Measurements from ENCODE around the gene MMADHC. TPM values are rescaled to one million over a fixed set of nuclear protein-coding genes. Genes with fewer than 3 reads are reported as not detected.

MMADHC gene
- 102 and 108 TPM in 2 replicates for total RNA-seq

DNA sequence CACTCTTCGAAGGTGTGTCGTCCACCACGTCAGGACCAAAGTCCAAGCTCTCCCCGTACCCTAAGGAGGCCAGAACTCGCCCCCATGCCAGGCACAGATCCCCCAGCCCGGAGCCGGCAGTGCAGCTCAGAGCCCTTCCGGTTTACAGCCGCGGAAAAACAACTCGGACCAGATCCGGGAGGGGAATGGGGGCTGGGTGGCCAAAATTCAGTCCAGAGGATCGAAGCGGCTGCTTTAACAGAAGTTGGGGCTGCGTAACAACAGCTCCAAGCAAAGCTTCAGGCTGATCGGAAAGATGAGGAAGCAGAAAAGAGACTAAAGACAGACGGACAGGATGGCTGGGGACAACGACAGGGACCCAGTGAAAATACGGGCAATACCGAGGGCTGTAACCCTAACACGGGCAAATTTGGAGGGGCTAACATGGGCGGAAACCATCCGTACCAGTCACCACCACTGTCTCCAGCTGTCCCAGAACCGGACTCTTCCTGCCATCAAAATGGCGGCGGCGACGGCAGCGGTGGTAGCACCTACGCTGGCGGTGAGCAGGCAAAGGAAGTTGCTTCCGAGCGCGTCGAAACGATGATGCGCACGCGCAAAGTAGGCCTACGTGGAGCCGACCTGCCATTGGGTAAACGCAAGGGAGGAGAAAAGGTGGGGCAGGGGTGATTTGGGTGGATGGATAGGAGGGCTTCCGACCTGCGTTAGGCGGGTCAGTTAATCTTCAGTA lies at the start of gene MMADHC:
Gene MMADHC, minus strand, starts transcription at position 556 of the 730 bp plus-strand sequence. CDS start 678 bp downstream, outside the sequence.
- intact Hi-C loops (cut with micrococcal nuclease) = loop anchor here (1.0 to 5.0 kb wide), 8 partner anchors 10 to 1825 kb away; partner anchors contain the start of genes KIF5C, NMI, ORC4 and RBM43

DNA sequence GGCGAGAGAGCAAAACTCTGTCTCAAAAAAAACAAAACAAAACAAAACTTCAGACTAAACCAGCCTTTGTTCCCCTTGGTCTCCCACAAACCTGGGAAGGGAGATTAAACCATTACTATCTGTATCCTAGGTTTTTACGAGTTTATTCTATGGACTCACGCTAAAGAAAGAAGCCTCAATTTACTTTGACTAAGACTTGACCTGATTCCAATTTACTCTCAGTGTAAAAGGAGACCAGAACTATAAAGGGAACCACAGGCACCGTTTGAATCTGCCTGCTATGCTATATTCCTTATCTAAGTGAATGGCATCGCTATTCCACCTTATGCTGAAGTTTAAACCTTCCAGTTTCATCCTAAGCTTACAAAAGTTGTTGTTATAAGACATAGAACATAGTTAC lies 46.5 kb upstream of the MMADHC start:
- intact Hi-C loops (cut with micrococcal nuclease) = no loop called here

DNA sequence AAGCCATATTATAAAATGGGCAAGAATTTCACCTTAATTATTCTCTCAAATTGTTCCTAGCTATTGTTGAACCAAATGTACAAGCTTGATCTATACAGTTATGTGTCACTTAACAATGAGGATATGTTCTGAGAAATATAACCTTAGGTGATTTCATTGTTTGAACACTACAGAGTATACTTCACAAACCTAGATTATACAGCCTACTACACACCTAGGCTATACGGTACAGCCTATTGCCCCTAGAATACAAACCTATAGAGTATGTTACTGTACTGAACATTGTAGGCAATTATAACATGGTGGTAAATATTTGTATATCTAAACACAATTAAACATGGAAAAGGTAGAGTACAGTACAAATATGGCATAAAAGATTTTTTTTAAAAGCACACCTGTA lies 42.9 kb upstream of the MMADHC start:
- intact Hi-C loops (cut with micrococcal nuclease) = no loop called here

DNA sequence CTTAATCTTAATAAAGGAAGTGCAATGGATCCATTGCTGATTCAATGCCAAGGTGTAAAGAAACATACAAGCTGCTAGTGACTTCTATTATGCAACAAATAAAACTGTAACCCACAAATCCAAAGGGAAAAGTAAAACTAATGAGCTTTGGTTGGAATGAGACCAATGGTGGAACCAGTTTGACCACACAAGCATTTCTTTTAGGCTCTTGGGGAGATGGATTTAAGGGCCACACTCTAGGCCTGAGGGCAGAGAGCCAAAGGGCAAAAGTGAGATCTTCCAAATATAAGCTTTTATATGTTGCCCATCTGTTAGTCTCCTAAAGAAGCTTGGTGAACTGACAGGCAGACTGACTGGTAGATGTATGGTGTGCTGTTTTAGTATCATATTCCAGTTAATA lies 41.5 kb upstream of the MMADHC start:
- intact Hi-C loops (cut with micrococcal nuclease) = no loop called here

DNA sequence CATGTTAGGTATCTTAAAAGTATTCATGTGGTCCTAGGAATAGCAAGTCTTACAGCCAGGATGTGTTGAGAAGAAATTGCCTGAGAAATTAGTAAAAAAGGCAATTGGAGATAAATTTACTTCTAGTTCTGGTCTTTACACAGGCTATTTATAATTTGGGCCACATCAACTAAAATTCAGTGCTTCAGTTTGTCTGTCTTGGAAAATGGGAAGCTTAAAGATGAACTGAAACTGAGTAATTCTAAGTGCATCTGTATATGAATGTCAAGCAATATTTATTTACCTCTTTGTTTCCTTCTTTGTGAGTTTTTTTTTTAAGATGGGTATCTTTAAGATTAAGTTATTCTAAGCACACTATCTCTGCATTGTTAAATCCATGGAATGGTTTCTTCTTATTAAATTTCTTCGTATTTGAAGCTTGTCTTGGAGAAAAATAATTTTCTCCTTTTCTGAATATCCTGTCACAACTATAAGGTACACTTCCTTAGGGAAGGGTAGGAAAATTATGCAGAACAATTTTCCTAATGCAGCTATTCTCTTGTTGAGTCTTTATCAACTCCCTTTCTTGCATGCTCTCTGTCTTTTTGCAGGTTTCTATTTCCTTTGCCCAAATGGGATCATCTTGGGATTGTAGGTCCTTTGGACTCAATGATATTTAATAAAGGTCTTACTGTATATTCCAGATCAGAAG lies 39.7 kb upstream of the MMADHC start:
- intact Hi-C loops (cut with micrococcal nuclease) = no loop called here

DNA sequence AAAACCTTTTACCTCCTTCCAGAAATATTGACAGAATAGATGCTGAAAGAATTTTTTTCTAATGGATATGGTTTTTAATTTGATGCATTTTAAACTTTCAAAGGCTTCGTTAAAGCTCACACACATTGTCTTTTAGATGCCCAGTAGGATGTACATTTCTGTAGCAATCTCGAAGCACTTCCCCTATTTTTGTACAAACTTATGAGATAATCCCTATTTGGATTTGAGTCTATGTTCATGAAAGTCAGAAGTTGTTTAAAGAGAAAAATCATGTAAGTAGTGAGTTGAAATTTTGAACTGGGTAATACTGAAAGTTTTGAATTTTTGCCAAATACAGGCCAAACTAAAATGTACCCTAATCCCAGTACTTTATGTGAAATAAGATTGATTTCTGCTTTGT lies 38.1 kb upstream of the MMADHC start:
- intact Hi-C loops (cut with micrococcal nuclease) = no loop called here

DNA sequence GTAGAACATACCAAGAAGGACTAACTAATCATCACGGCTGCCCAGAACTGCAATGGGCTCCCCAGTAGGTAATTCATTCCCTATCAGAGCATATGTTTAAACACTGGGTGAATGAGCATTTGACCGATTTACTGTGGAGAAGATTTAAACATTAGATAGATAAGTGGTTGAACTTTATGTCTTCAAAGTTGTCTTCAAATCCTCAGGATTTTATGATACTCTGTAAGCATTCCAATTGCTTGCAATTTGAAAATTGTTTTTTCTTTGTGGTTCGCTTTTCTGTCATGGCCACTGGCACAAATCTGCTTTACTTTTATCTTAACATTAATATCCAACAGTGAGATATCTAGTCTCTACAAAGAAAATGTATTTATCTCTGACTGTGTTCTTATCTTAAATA lies 37.7 kb upstream of the MMADHC start:
- intact Hi-C loops (cut with micrococcal nuclease) = no loop called here

DNA sequence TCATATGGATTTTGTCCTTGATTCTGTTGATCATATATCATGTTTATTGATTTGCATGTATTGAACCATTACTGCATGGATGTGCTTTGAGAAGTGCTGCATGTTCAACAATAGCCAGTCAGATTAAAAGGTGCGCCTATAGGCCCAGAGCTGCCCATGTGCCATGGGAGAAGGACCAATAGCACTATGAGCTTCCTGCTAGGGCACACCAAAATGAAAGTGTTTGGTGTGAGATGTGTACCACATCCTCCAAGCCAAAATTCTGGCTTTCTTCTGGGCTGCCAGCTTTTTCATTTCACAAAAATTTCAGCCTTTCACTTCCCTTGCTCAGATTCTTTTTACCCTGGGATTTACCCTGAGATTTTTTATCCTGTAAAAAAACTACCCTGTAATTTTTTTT lies 34.8 kb upstream of the MMADHC start:
- intact Hi-C loops (cut with micrococcal nuclease) = no loop called here

DNA sequence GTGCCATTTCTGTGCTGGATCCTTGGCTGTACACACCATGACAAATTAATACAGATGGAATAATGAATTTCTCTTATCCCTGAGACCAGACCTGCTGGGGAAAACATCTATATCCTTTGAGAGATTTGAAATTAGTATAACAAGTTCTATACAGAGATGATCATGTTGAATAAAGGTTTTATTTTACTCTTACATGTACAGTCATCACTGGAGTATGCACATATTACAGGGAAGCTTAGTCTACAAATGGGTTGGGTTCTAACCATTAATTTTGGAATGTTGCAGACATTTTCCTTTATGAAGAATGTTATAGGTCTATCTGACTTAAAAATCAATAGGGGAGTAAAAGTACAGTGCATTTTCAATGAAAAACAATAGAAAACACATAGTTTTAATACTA lies 29.9 kb upstream of the MMADHC start:
- intact Hi-C loops (cut with micrococcal nuclease) = no loop called here

DNA sequence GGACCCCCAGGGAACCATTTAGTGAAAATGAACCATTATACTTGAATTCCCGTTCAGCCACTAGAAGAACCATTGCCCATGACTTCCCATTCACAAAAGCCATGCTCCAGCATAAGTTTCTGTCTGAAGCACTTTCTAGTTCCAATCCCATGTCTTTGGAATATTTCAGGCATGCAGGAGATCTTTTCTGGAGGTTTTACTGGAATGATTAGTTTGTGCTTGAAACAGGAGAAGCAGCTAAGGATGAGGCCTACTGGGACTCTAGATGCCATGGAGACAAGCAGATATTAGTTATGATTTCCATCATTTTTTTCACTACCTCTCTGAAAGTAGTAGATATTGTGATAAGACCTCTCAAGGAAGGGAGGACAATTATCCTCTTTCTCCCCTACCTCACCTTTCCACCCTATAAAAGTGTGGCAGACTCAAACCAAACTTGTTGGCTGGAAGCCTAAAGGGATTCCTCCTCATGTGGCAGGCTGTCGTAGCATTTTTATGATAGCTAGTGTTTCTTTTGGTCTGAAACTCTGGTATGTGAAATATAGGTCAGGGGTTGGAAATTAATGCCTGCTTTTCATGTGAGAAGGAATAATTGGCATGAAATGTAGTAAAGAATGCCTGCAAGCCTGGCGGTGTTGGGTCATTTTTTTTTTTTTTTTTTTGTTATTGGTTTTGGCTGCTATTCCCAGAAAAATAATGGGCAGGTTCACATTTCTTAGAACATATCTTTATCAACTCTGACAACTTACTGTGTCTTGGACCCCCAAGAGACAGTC lies 29.3 kb upstream of the MMADHC start:
- intact Hi-C loops (cut with micrococcal nuclease) = no loop called here

DNA sequence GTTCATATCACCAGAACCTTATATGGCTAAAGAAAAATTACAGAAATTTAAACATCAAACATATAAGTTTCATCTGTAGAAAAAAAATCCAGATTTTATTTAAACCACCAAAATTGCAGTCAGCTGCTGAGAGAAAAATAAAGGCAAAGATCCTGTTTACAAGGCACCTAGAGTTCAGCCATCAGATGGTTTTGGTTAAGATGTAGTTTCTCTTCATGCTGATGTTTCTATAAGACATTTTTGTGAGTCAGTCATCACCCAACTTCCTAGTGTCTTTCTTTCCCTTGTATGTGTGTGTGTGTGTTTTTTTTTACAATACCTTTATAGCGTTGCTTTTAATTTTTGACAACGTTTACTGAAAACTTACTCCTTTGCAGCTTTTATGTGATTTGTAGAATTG lies 26.1 kb upstream of the MMADHC start:
- intact Hi-C loops (cut with micrococcal nuclease) = no loop called here

DNA sequence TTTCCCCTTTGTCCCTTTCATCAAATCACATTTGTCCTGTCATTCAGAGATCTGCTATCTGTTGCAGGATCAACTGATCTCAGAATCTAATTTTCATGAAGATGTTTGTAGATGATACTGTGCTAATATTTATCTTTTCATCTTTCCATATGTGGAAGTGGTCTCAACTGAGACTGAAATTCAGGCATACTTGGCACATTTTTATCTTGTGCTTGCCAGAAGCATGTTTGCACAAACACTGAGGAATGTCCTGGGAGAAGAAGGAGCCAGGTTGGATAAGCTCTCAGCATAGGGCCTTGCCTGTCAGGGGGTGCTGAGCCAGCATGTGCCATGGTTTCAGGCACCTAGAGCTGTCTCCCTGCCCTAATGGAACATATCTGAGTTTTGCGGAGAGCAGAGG lies 24.5 kb upstream of the MMADHC start:
- intact Hi-C loops (cut with micrococcal nuclease) = no loop called here

DNA sequence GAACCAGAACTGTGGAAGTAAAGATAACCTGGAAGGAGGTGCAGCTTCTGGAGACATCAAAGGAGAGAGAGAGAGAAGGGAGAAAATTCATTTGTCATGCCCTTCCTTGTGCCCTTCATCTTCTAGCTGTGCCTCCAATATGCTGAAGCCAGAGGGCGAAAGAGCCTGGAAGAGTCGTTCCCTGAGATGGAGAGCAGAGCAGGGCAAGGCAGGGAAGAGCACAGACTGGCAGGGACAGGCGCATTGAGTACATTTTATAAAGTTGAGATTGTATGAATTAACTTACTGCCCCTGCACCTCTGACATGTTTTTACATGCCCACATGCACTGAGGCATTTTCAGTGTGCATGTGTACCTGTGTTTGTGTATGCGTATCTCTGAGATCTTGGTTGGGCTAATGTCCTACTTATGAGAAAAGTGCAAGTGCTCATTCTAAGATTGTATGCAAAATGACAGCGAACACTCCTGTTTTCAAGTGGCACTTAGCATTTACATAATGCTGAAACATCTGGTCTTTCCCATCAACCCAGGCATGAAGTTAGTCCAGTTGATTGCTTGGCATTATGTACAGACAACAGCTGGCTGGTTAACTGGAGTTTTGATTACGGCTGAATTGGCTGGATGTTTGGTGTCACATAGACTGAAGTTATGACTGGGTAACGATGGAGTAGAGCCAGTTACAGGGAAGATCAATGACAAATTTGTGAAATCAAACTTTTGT lies 23.7 kb upstream of the MMADHC start:
- intact Hi-C loops (cut with micrococcal nuclease) = no loop called here

DNA sequence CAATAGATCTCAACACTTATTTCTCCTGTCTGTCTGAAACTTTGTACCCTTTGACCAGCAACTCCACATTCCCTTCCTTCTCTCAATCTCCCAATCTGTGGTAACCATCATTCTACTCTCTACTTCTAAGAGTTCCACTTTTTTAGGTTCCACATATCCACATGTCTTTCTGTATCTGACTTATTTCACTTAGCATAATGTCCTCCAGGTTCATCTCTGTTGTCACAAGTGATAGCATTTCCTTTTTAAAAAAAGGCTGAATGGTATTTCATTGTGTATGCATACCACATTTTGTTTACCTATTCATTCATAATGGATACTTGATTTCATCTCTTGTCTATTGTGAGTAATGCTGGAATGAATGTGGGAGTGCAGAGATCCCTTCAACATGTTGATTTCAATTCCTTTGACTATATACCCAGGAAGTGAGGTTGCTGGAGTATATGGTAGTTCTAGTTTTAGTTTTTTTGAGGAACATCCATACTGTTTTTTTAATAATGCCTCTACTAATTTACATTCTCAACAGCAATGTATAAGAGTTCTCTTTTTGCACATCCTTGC lies 18.8 kb upstream of the MMADHC start:
- intact Hi-C loops (cut with micrococcal nuclease) = no loop called here

DNA sequence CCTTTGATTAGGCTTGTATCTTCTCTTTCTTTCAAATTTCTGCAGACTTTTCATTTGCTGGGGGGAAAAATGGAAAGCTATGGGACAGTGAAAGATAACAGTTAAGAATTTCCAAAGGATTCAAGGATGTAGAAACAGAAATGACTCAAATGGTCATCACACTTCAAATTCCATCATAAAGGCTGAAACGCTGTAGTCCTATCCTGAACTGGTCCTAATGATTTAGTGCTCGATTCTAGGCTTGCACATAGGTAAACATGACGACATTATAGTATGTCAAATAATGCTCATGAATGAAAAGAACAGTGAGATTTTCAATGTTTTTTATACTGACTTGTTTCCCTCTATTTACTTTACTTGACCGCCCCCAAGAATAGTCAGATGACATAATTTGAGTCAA lies 15.7 kb upstream of the MMADHC start:
- intact Hi-C loops (cut with micrococcal nuclease) = no loop called here

DNA sequence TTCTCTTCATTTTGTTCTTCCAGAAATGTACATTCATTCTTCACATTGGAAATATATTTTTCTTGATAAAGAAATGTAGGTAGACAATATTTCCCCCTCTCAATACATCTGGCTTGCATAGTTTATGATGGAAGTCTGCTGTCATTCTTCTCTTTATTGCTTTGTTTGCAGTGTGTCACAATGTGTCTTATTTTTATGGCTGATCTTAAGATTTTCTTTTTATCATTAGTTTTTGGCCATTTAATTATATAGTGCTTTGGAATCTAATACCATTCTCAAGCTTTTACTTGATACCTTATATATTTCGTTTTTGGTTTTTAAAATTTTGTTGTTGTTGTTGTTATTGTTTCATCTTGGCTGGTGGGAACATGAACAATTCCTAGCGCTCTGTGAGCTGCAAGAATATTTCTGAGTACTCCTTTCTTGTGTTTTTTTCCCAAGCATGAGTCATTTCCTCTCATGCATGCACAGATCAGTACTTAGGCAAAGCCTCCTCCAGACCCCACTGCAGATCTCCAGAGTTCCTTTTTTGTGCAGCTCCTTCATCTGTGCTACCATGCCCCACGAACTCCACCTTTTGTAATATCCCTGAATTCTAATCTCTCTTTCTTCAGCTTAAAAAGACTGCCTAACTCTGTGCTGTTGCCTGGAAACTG lies 13.7 kb upstream of the MMADHC start:
- intact Hi-C loops (cut with micrococcal nuclease) = no loop called here

DNA sequence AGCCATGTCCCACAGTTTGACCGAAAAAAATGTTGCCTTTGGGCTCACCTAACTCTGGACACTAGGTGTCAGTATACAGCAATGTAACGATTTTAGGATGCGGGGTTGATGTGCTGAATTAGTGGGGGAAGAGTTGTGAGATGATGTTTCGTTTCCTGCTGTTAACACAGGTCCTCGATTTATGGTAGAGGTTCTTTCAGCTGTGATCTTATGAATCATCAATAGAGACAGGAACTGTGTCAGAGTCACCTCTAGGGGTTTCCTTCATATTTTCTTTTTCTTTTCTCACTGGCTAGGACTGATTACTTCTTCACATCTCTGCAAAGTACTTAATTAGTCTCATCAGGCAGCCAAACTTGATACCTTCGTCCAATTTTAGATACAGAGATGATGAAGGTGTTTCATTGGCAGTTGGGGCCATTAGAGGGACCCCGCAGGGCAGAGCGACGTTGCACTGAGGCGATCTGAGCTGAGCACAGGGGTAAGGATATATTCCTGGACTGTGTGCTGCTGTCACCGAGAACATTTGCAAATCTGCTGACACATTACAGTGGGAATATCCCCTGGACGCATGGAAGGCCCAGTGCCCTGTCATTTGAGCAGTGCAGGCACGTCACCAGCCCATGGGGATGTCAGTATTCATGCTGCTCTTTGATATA lies 10.2 kb upstream of the MMADHC start:
- intact Hi-C loops (cut with micrococcal nuclease) = loop anchor here (1.0 to 10.0 kb wide), 6 partner anchors 10 to 1642 kb away; partner anchors contain the start of genes MMADHC and RND3

DNA sequence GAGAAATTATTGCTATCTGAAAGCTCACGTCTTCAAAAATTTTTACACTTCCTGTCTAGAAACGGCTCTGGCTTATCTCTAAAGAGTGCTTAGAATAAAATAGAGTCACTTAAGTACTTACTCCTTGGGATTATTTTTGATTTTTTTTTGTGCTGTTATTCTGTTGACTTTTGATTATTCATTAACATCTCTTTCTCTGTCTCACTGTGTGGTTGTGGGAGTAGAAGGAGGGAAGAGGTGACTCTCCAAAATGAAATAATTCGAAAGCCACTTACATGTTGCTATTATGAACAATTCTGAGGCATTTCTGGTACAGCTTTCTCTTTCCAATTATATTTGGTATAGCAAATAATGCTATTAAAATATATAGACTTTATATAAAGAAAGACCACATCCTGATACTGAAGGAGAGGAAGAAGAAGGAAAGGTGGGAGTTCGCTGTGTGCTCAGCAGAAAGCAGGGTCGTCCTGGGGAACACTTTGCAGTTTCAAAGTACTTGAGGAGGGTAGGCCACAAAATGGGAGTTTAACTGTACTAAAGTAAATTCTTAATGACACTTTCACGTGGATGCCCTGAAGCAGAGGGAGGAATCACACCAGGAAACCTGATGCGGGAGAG lies 9.6 kb upstream of the MMADHC start:
- intact Hi-C loops (cut with micrococcal nuclease) = loop anchor here (1.0 to 10.0 kb wide), 6 partner anchors 10 to 1642 kb away; partner anchors contain the start of genes MMADHC and RND3

DNA sequence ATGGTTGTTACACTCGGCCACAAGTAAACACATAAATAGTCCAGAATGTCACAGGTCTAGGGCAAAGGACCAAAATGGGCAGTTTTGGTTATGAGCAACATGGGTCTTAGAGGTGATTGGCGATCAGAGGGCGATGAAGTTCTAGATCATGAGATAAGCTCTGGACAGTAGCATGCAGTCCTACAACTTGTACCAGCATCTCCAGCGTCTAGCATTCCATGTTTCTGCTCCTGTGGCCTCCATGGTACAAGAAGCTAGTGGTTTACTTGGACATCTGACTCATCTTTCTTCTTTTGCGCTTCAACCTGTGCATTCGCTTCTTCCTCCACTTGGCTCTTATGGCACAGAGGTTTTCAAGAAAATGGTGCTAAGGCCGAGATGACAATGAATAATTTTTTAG lies 8.9 kb upstream of the MMADHC start:
- intact Hi-C loops (cut with micrococcal nuclease) = loop anchor here (5.0 to 10.0 kb wide), 2 partner anchors 118 to 426 kb away; no protein-coding TSS in a partner anchor

Measured in T-helper 2 cell treated with Interferon-gamma antibody and Interleukin-4, amounts not matched to agents 100 ng/mL and 5 ng/mL, for 36 hours (primary cell).